Measurements from ENCODE around the gene GAPDH.
"Not testable (repeated sequence)": the region's sequence is repeated elsewhere in the genome, so short reads cannot be mapped to it uniquely, and the experiment has no call there.

The GAPDH gene

DNA sequence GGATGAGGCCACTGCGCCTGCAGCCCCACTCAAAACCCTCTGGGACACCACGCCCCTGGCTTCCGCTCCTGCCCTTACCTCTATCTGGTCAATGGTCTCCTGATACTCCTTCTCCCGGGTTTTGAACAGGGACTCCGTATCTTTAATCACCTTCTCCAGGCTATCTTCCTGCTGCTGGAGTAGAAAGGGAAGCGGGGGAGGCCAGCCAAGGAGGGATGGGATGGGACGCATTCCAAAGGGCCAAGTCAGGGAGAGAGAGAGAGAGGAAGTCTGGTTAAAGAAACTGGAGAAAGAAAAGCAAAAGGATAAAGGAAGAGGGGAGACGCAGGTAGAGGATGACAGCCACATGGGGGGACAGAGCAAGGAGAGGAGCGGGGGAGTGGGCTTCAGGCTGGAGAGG lies 13.7 kb downstream of the GAPDH start:
- no peak for DNase-seq

DNA sequence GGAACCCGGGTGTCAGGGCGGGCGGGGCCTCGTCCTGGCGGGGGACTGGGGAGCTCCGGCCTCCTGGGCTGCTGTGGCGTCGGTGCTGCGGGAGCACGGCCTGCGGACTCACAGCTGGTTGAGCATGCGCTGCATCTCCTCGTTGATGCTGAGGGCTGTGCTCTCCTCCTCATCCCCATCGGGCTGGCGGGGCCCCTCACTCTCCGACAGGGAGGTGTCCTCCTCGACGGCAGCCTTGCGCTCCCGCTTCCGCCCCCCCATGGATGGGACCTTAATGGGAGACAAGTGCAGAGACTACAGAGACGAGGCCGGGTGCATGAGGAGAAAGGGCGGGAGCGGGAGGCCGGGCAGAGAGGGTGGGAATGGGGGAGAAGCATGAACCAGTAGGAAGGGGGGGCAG lies 14.2 kb downstream of the GAPDH start:
- DNase-seq = no peak

DNA sequence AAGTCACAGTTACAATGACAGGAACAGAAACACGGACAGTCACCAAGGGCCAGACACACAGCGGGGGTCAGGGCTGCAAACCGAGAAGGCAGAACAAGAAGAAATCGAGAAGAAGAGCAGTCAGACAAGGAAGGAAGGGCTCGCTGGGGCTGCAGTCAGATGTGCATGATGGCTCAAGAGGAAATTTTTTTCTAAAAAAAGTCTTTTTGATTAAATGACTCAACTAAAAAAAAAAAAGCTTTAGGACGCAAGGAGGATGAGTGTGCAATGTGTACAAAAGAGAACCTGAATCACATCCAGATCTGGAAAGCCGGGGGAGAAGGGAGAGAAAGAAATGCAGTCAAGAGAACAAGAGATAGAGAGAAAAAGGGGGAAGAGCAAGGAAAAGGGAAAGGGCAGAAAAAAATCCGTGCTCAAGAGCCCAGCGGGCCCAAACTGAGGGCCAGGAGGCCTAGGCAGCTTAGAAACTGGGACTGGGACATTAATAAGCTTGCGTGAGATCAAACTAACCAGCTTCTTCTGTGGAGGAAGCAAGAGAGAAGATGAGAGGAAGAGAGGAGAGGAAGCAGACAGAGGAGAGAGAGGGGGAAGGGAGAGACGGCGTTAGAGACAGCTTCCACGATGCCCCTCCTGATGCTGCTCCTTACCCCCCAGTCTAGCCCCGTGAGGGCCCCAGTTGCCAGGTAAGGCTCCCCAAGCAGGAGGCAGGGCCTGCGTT lies 14.8 kb downstream of the GAPDH start:
- no peak for DNase-seq

DNA sequence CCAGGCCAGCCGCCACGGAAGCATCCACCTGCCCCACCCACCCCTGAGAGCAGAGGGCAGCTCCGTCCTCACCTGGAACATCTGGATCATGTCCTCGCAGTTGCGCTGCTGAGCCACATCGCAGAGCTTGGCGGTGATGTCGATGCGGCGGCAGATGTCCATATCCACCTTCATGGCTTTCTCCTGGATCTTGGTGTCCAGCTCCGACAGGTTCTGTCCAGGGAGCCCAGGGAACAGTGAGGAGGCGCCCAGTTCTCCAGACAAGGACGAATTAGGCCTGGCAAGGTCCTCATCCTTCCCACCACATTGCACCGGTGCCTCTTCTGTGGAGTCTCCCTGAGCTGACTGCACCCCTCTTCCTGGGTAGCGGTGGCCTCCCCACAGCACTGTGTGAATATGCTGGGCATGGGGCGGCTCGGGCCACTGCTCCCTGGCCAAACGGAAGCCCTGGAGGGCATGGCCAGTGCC lies 15.4 kb downstream of the GAPDH start:
- DNase-seq = no peak

DNA sequence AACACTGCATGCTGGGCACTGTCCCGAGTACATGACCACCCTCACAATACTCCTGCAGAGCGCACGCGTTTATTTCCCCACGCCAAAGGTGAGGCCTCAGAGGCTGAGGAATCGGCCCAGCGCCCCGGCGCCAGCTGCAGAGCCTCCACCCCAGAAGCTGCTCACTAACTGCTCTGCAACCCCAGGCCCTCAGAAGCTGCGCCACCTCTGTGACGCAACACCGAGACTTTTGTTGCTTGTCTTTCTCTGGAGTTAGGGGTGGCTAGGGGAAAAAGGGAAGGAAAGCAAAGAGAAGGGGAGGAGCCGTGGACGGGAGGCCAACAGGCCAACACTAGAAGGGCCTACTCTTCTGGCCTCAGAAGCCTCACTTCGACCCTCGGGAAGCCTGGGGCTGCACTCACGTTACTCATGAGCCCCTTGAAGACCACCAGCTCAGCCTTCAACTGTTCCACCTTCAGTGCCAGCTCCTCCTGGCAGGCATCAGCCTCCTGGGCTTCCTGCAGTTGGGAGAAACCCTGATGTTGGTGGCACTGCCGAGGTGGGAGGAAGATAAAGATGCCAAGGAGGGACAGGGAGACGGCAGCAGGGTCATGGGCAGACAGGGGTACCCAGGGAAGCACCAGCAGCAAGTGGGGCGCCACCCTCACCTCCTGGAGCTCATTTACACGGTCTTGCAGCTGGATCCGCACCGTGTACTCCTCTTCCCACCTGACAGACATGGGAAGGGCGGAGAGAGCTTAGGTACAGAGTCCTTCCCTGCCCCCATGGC lies 16.2 kb downstream of the GAPDH start:
- DNase-seq = no peak

DNA sequence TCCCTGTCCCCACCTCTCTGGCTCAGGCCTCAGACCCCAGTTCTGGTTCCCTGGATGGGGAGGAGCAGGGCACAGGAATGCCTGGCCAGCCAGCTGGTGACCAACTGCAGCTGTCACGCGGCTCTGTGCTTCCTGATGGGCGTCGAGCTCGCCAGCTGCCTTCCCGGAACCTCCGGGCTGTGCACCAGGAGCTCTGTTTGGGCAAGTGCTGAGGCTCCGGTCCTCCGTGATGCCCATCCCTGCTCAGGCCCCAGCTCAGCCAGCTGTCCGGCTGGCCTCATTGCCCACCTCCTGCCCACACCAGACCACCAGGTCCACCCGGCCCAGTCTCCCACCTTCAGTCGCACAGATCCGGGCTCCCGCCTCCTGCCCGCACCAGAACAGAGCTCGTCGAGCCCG lies 16.7 kb downstream of the GAPDH start:
- DNase-seq = no peak

DNA sequence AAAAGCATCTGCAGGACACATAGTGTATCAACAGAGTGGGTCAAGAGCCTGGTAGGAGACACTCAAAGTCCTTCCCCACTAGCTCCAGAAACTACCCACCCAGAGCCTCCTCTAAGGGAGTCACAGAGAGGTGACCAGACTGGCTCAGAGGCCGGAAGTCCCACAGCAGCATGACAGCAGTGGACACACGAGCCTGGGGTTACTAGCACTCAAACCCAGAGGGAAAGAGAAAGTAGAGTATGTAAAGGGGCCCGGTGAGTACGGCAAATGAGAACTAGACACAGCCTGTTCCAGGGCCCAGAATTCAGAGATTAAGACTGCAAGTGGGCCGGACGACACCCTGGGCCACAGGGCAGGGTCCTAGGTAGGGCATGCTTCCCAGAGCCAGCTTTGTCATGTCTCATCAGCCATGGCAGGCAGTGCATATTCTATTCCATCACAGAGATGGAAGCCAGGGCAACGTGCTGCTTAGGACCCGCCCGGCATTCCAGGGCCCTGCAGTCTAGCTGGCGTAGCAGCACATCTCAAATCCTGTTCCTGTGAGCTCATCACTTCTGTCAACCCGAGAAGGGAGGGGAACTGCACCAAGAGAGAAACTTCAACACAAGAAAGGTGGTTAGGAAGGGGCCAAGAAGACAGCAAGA lies 17.3 kb downstream of the GAPDH start:
- DNase-seq = no peak

DNA sequence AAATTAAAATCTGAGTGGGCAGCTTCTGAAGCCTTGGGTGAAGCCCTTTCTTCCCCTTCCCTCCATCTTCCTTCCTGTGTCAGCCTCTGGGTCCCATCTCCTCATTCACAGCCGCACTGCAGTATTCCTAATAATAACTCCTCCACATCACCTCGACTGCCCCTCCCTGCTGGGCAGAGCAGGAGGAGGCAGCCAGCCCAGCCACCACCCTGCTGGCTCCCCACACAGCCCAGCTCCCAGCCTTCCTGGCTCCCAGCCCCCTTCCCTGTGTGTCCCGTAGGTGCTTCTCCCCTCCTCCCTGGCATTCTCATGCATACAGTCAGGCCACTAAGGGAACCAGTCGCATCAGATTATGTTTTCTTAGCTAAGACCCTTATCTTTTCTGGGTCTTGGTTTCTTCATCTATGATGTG lies 17.8 kb downstream of the GAPDH start:
- no peak for DNase-seq

DNA sequence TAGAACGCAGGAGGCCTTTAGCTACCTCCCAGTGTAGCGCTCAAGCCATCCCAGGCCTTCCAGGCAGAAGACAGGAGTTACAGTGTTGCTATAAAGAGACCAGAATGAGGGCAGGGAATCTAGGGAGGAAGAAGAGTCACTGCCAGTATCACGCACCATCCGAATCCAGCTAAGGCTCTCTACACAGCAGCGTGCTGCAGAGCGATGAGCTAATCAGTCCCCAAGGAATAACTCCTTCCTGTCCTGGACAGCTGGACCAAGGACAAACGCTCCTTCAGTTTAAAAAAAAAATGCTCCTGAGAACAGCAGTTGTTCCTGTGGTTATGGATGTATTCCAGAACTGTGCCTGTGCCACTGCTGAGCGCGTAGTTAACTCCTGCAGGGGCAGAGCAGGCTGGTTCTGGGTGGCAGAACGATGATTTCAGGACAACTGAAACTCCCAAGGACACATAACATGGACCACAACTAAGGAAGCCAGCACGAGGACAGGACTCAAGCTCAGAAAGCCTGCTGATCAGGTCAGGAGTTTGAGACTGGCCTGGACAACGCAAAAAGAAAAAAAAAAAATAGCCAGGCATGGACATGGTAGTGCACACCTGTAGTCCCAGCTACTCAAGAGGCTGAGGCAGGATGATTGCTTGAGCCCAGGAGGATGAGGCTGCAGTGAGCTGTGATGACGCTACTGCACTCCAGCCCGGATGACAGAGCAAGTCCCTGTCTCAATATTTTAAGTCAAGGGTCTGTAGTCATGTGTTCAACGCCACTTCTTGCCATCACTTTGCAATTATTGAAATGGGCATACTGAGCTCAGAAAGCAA lies 18.9 kb downstream of the GAPDH start:
- DNase-seq = no peak

DNA sequence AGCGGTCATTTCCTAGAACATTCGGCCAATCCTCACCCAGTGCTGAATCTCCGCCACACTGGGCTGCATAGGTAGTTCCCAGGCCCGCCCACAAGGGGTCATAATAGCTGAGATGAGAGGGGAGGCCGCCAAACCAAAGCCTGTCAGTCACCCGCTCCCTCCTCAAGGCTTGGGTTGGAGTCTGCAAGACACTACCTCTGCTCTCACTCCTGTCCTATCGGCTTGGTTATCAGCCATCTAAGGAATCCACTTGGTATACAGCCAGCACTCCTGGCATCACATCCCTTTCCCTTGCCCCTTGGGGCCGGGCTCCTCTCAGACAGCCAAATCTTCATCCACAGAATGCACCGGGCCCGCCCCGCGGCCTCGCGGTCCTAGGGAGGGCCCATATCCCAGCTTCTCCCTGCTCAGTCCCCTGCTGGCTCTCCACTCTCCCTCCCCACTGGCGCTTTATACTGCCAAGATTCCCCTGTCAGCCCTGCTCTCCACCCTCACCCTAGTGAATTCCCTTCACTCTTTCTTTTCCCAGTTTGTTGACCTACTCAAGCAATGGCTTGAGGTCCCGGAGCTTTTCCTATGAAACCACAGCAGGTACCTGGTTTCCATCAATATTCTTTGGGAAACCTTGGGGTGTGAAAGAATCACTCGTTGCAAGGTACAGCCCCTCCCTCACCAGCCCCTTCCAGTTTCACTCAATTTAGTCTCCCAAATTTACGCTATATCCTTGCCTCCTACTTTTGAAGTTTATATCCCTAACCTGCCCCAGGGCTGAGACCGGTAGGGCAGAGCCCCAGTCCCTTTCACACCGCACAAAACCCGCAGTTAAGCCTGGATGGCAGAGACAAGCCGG lies 20.1 kb downstream of the GAPDH start:
- DNase-seq = peak; percentile 10 to 58 (median 26)

DNA sequence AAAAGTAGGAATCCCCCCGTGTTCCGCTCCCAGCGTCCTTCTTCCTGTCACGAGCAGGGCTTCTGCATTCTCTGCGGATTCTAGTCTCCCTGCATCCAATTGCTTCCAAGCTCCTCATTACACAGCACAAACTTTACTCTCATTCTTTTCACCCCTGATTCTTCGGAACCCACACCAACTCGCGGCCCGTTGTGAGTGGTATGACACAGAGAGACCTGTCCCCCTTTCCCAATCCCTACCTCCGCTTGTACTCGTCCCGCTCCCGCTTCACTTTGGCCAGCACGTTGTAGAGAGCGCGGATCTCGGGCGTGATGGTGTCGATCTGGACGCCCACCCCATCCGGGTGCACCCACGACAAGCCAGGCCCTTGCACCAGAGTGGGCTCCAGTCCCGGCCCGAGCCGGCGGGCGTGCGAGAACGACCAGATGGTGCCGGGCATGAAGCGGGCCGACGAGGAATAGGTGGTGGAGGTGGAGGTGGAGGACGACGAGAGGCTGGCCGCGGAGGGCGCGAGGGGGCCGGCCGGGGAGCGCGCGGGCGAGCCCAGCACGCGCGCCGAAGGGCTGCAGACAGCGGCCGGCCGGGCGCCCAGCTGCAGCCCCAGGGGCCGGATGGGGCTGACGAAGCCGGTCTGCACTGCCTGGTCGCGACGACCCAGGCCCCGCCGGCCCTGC lies 20.8 kb downstream of the GAPDH start:
- DNase-seq = no peak

DNA sequence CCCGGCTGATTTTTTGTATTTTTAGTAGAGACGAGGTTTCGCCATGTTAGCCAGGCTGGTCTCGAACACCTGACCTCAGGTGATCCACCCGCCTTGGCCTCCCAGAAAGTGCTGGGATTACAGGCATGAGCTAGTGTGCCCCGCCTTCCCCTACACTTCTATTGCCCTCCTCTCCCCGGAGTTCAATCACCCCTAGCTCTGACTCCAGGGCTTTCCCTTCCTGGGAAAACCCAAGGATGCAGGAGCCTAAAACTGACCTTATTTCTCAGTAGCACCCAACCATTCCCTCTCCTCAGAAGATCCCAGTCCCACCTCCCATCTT lies 22.1 kb downstream of the GAPDH start:
- DNase-seq = not testable (repeated sequence)

DNA sequence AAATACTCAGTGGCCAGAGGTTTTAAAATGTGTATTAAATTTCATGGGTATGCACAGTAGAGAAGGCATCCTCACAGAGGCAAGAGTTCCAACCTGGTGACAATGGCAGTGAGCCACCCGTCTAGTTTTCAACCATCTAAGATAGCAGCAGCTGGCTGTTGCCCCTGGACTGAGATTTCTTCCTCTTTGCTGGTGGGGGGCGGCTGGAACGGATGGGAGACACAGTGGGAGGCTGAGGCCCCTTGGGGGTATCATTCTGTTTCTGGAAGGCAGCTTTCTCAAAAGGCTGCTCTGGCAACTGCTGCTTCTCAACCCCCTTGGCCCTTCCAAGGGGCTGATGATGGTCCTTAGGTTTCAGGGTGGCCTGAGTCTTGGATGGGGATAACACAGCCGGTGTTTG lies 22.5 kb downstream of the GAPDH start:
- no peak for DNase-seq

DNA sequence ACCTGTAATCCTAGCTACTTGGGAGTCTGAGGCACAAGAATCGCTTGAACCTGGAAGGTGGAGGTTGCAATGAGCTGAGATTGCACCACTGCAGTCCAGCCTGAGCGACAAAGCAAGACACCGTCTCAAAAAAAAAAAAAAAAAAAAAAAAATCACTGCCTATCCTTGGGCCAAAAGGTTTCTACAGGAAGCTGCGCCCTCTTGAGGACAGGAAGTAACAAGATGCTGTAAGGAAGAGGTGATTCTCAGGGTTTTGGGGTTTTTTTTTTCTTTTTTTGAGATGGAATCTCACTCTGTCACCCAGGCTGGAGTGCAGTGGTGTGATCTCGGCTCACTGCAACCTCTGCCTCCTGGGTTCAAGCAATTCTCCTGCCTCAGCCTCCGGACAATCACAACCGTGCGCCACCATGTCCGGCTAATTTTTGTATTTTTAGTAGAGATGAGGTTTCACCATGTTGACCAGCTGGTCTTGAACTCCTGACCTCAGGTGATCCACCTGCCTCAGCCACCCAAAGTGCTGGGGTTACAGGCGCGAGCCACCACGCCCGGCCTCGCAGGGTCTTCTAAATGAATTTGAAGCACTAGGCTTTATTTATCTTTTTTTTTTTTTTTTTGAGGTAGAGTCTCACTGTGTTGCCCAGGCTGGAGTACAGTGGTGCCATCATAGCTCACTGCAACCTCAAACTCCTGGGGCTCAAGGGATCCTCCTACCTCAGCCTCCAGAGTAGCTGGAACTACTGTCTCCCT lies 23.9 kb downstream of the GAPDH start:
- DNase-seq = peak in 1 of 3 experiments; percentile 39

DNA sequence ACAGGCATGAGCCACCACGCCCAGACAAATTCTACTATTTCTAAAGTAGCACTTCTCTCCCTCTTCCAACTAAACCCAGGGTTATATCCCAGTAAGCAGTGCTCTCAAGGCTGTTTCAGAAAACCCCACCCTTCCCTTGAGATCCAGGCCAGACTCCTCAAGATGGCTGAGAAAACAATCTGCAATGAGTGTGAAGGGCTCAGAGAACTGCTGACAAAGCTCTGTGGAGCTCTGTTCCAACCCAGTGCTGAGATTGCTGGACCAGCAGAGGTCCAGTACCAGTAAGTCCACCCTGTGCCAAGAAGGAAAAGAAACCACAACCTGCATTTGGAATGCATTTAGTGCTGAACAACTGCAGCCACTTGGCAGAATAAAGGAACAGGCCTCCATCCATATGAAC lies 25.2 kb downstream of the GAPDH start:
- no peak for DNase-seq

DNA sequence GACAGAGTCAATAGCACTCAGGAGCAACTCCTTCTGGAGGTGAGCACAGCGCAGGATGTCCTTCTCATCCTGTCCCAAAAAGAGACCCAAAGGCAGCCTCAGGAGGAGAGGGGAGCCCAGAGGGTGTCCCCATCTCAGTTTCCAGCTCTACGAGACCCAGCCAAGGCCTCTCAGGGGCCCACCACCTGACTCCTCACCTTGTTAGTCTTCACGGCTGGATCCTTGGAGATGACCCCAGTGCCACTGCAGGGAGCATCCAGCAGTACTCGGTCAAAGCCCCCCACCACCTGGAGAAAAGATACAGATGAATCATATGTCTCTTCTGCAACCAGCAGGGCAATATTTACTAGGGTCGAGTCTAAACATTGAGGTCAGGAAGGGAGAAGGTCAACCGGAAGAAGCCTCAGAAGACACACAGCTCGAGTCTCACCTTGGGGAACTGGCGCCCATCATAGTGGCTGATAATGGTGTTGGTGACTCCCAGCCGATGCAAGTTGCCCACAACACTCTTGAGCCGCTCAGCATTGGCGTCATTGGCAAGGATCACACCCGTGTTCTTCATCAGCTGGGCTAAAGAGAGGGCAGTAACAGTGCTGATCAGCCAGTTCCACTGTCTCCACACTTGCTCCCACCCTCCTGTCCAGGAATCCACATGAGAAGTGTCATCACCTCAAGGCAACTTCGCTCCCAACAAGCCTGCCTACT lies 26.3 kb downstream of the GAPDH start:
- DNase-seq = no peak

DNA sequence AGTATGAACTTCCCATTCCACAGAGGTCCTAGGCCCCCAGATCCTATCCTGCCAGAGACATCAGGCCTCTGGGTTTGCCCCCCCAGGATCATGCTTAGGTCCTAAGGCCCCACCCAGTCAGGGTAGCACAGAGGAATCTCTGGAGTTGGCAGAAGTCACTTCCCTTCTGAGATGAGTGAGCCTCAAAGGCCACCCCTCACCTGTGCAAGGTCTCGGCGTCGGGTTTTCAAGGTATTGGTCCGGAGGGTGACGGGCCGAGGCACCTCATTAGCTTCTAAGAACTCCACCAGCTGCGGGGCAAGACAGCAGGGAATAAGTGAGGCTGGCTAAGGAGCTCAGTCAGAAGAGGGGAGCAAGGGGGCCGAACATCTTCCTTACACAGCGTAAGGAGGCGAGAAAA lies 28.6 kb downstream of the GAPDH start:
- DNase-seq = no peak

DNA sequence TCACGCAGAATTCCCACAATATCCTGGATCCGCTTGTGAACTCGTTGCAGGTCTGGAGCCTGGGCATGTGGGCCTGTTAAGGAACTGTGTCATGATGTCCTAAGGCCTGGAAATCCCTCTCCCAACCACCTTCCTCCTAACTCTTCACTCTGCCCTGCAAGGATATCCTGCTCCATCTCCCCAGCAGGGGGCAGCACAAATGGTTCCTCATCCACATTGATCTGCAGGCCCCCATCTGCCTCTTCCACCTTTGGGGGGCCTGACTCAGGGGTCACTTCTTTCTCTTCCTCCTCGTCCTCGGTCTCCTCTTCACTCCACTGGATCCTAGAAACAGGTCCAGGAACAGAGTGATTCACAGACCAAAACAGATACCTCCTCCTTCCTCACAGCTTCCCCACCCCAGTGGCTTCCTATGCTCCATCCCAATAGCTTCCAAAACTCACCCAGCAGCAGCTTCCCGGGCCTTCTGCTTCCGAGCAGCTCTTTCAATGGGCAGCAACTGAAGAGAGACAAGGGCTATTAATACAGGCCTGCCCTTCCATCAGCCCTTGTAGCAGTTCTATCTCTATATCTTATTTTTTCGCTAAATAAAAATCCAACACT lies 29.2 kb downstream of the GAPDH start:
- DNase-seq = peak; percentile 13 to 59 (median 15)

DNA sequence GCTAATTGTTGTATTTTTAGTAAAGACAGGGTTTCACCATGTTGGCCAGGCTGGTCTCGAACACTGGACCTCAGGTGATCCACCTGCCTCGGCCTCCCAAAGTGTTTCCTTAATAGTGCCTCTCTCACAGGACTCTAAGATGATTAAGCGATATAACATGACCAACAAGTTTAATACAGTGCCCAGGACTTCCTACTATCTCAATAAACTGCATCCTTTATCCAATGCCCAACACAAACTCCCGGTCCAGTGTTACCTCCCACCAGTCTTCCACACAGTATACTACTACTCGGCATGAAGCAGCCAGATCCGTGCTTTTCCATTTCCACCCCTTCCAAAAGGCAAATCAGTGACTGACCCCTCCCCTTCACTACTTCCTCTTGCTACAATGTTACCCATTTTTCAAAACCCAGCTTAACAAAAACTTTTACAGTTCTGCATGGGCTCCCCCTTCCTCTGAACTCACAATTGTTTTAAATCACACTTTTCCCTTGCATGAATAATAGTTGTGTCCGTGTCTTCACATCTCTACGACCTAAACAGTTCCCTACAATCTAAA lies 32.9 kb downstream of the GAPDH start:
- no peak for DNase-seq

Measured in NCI-H1417 (cell line).